ENCODE measurements around the gene PKP1. TPM values are rescaled to one million over a fixed set of nuclear protein-coding genes. Genes with fewer than 3 reads are reported as not detected.

The PKP1 gene
- total RNA-seq, 2 donors from 2014 or later = 0.18 to 0.44 TPM

- Mint-ChIP-seq H3K9me3 (no peaks in the 10 kb centered on the region), H3K4me3 (no peak overlapping the region), H3K36me3 (ENCODE audit: low read depth) (no peaks in the 10 kb centered on the region), H3K27ac (no peak overlapping the region), H3K27me3 (ENCODE audit: insufficient read depth) (peaks cover 14% of the 10 kb centered on the region), H3K4me1 (no peaks in the 10 kb centered on the region)
- no peak for TF ChIP-seq CTCF (conservative IDR thresholded peaks at IDR 0.05)
- WGBS, 2 experiments (ENCODE audit: insufficient coverage in 1 of 2, insufficient read length in 1 of 2) = 88 to 92% methylated on average over 13 to 15 of the region's 15 CpGs
- Histone ChIP-seq H3K27ac (ENCODE audit: low read depth, low read length) (no peak overlapping the region), H3K36me3 (ENCODE audit: control insufficient read depth, insufficient read depth, low read length) (no peaks in the 10 kb centered on the region), H3K27me3 (ENCODE audit: control insufficient read depth, insufficient read depth, low read length, poor library complexity, severe bottlenecking) (no peaks in the 10 kb centered on the region), H3K9ac (ENCODE audit: extremely low read depth, low read length, poor library complexity, severe bottlenecking) (no peak overlapping the region), H3K4me1 (ENCODE audit: control insufficient read depth, insufficient read depth, low read length) (no peaks in the 10 kb centered on the region), H3K4me3 (ENCODE audit: low read length) (no peak overlapping the region), H3K9me3 (ENCODE audit: control insufficient read depth, low read length) (no peaks in the 10 kb centered on the region)
- DNase-seq = no peak
Measured at GRCh38 chr1:201275253-201275666, 8.0 kb upstream of the PKP1 start.

- no peak overlapping the region for H3K4me3 ChIP-seq (ENCODE audit: low read length)
- DNase-seq = no peak
- no peak for TF ChIP-seq CTCF (conservative IDR thresholded peaks at IDR 0.05)
- peaks cover 10% of the 10 kb centered on the region for H3K27me3 ChIP-seq (ENCODE audit: control insufficient read depth, insufficient read depth, low read length, poor library complexity, severe bottlenecking)
- H3K36me3 ChIP-seq (ENCODE audit: control insufficient read depth, insufficient read depth, low read length) = no peaks in the 10 kb centered on the region
- H3K4me1 ChIP-seq (ENCODE audit: control insufficient read depth, insufficient read depth, low read length) = no peaks in the 10 kb centered on the region
- H3K27ac Mint-ChIP-seq = no peak overlapping the region
- no peaks in the 10 kb centered on the region for H3K36me3 Mint-ChIP-seq (ENCODE audit: low read depth)
- no peak overlapping the region for H3K4me3 Mint-ChIP-seq
- no peaks in the 10 kb centered on the region for H3K9me3 Mint-ChIP-seq
- H3K27ac ChIP-seq (ENCODE audit: low read depth, low read length) = no peak overlapping the region
- no peaks in the 10 kb centered on the region for H3K9me3 ChIP-seq (ENCODE audit: control insufficient read depth, low read length)
- H3K27me3 Mint-ChIP-seq (ENCODE audit: insufficient read depth) = peaks cover 27% of the 10 kb centered on the region
- no peaks in the 10 kb centered on the region for H3K4me1 Mint-ChIP-seq
- H3K9ac ChIP-seq (ENCODE audit: extremely low read depth, low read length, poor library complexity, severe bottlenecking) = no peak overlapping the region
- WGBS, 2 experiments (ENCODE audit: insufficient coverage in 1 of 2, insufficient read length in 1 of 2) = 89 to 100% methylated on average over 1 to 6 of the region's 6 CpGs
Measured at GRCh38 chr1:201276891-201277290, 6.4 kb upstream of the PKP1 start.

GRCh38 chr1:201277441-201277840 is 5.9 kb upstream of the PKP1 start:
- Histone ChIP-seq H3K9me3 (ENCODE audit: control insufficient read depth, low read length) (no peaks in the 10 kb centered on the region), H3K27ac (ENCODE audit: low read depth, low read length) (no peak overlapping the region), H3K36me3 (ENCODE audit: control insufficient read depth, insufficient read depth, low read length) (no peaks in the 10 kb centered on the region), H3K27me3 (ENCODE audit: control insufficient read depth, insufficient read depth, low read length, poor library complexity, severe bottlenecking) (peaks cover 15% of the 10 kb centered on the region), H3K9ac (ENCODE audit: extremely low read depth, low read length, poor library complexity, severe bottlenecking) (no peak overlapping the region), H3K4me3 (ENCODE audit: low read length) (no peak overlapping the region), H3K4me1 (ENCODE audit: control insufficient read depth, insufficient read depth, low read length) (no peaks in the 10 kb centered on the region)
- H3K4me3 Mint-ChIP-seq = no peak overlapping the region
- peaks cover 32% of the 10 kb centered on the region for H3K27me3 Mint-ChIP-seq (ENCODE audit: insufficient read depth)
- H3K36me3 Mint-ChIP-seq (ENCODE audit: low read depth) = no peaks in the 10 kb centered on the region
- 93 to 100% methylated on average over 3 to 4 of the region's 4 CpGs for WGBS, 2 experiments (ENCODE audit: insufficient coverage in 1 of 2, insufficient read length in 1 of 2)
- DNase-seq = no peak
- H3K9me3 Mint-ChIP-seq = no peaks in the 10 kb centered on the region
- no peak overlapping the region for H3K27ac Mint-ChIP-seq
- H3K4me1 Mint-ChIP-seq = no peaks in the 10 kb centered on the region
- no peak for TF ChIP-seq CTCF (conservative IDR thresholded peaks at IDR 0.05)

Data from endodermal cell (in vitro differentiated cells).